Hypothalamus (tissue), 51 donors: ENCODE measurements around the gene XPO5.

Source experiments
- DNase-seq, 51 donors: peaks; one replicate each; lab custom pipeline; 2025; lab: John Stamatoyannopoulos, UW

XPO5 gene

DNA sequence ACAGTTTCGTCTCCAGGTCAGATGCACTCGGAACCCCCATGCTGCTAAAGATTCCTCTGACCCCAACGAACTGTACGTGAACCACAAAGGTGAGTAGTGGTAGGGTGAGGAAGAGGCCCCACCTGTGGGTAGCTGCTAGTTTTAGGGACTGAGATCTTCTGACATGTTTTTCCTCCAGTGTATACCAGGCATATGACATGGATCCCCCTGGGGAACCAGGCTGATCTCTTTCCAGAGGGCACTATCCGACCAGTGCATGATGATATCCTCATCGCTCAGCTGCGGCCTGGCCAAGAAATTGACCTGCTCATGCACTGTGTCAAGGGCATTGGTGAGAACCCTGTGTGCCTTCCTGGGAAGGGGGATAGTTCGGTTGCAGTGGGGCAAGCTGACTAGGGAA, 55.7 kb downstream of the XPO5 start:
- no peak for DNase-seq

DNA sequence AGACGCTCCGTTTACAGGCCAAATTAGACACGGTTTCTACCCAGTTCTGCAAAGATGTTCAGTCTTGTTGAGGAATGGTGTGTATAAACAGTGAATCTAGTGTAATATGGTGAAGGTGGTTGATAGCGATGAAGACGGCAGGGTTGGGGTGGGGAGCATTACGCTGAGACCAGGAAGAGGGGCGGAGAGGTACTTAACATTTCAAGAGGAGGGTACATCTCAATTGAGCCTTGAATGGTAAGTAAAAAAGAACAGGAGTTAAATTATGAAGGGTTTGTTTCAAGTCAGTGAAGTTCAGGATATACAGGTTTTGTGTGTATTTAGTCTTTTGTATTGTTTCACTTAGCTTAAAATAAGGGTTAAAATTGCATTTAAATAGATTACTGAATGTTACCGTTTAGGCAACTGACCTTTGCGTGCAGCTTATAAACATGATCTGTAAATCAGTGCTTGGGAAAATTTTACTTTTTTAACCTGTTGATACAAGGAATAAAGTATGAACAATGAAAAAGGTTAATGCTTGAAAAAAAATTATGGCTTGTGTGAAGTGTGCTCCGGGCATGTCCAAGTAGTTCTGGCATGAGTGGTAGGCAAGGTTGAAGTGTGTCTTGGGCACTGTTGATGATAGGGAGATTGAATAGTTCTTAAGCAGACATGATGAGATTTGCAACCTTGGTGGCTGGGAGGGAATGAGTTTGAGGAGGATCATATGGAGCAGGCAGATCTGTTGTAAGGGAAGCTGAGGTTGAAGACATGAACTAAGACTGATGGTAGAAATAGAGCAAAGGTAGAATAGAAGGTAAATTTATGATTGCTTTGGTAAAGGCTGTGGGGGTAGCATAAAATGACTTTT, 58.1 kb downstream of the XPO5 start:
- DNase-seq = no peak

DNA sequence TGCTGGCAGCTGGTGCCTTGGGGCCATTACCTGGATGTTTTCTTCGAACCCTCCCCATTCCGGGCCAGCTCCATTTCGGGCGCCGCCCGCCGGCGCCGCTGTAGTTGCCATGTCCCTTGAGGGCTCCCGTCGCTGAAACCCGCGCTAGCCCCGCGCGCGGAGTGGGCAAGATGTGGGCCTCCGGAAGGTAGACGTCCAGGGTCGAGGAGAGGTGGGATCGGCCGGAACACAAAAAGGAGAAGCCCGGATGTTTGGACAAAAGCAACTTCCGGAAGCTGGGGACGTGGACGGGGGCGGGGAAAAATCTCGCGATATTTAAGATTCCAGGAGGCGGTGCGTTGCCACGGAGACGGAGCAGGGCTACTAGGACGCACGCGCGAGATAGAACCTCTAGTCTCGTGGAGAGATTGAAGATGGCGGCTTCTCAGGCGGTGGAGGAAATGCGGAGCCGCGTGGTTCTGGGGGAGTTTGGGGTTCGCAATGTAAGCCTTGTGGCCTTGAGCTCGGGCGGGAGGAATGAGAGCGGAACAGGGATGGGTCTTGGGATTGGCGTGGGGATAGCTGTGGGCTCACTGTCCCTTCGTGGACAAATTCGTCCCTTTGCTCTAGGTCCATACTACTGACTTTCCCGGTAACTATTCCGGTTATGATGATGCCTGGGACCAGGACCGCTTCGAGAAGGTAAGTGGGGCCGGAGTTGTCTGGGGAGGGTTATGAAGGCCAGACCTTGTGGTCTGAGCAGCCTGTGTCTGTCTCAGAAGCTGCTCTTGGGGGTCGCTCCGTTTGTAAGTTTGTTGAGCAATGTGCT, 58.9 kb downstream of the XPO5 start, which contains the start of the genes POLR1C and YIPF3:
TSS of gene POLR1C (plus strand) at position 393 of the 808 bp plus-strand sequence. CDS start at position 414, 21 bp downstream.
TSS of gene YIPF3 (minus strand) at position 230 of the 808 bp plus-strand sequence. CDS start at position 111, 119 bp downstream.
- DNase-seq = peak; percentile 71 to 98 (median 94)

DNA sequence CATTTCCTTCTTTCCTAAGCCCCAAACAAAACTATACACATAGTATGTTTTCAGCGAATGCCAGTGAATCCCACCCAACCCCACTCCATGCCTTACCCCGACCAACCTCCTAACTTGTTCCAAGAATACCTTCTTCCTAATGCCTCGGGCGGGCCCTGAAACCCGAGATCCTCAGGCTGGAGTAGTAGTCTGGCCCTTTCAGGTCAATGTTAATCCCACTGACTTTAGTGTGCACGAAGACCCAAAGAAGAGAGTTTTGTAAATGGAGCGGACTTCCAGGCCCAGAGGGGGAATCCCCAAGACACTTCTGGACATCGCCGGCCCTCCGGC, 59.5 kb downstream of the XPO5 start:
- no peak for DNase-seq

DNA sequence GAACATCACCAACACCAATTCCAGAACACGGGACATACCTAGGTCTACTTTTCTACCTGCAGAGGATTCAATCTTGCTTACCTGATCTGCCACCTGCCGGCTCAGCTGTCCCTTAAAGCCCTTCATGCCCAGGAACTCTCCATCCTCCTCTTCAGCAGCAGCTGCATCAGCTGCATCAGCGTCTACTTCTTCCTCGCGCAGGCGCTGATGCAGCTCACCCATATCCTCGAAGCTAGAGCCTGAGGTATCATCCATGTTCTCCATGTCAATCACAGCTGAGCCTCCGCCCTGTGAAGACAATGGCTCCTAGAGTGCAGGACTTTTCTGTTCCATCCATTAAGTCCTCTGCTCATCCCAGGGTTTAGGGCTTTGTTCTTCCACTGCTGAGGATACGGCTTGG, 60.0 kb downstream of the XPO5 start:
- no peak for DNase-seq

DNA sequence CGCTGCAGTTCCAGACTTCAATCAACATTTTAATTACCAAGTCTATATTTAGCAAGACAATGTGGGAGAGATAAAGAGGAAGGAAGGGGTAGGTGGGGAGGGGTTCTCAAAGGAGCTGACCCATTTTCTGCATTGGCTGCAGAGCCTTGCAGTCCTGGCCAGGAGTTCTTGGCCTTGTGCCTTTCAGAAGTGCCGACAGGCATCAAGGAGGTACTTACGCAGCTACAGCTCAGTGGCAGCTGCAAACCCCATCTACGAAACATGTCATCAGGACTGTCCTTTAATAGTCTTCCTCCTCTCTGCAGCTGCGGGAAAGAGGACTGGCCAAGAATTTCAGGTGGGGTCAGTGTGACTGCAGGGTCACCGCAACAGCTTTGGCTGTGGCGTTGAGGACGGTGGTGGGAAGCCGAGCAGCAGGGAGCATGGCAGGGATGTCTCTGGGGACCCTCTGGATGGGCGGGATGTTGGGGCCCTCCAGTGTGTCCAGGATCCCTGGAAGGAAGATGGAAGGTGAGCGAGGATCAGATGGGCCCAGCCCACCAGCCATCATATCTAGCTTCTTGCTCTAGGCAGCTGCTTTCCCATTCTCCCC, 63.9 kb downstream of the XPO5 start:
- DNase-seq = no peak

DNA sequence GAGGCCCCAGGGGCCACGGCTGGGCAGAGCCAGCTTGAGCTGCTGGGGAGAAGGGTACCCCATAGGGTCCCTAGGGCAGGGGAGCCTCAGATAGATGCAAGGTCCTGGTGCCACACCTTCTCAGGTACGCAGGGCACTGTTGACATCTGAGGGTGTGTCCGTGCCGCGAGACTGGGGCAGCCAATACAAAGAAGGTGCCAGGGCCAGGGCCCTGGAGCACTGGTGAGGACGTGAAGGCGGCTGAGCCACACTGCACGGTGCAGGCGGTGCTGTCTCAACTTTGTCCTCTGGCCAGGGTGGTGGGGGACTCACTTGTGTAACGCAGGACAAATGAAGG, 65.0 kb downstream of the XPO5 start:
- no peak for DNase-seq

DNA sequence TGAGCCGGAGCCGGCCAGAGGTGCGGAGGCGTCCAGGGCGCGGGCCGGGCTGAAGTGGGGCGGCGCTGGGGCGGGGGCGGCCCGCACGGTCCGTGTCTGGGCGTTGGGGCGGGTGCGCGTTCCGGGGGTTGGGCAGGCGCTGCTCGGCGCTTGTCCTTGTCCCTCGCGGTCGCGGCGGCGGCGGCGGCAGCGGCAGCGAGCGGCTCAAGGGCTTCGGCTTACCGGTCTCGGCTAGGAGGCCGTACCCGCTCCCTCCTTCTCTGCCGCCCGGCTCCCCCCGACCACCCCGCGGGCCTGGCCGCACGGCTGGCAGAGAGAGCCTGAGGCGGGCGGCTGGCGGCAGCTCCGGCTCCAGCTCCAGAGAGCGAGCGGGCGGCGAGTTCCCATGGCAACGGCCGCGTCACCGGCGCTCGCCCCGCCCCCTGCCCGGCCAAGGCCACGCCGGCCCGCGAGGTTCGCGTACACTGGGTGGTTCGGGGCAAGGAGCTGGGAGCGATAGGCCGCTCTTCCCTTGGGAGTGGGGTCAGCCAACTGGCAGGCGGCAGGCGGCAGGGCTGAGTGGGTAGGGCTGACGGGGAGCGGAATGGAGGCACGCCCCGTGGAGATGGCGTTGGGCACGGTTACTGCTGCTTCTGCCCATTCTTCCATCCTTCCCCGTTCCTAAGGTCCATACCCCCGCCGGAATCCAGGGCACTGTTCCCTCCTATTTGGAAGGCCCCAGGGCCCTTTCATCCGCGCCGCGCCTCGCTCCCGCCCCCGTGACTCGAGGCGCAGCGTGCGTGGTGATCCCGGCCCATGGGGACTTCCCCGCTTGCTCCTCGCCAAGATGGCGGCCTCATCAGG, 65.6 kb downstream of the XPO5 start, which contains the start of gene LRRC73:
TSS of gene LRRC73 (minus strand) at position 363 of the 843 bp plus-strand sequence. CDS start 561 bp downstream, outside the sequence.
- peak in 49 of 51 donors; percentile 23 to 90 (median 76) for DNase-seq

DNA sequence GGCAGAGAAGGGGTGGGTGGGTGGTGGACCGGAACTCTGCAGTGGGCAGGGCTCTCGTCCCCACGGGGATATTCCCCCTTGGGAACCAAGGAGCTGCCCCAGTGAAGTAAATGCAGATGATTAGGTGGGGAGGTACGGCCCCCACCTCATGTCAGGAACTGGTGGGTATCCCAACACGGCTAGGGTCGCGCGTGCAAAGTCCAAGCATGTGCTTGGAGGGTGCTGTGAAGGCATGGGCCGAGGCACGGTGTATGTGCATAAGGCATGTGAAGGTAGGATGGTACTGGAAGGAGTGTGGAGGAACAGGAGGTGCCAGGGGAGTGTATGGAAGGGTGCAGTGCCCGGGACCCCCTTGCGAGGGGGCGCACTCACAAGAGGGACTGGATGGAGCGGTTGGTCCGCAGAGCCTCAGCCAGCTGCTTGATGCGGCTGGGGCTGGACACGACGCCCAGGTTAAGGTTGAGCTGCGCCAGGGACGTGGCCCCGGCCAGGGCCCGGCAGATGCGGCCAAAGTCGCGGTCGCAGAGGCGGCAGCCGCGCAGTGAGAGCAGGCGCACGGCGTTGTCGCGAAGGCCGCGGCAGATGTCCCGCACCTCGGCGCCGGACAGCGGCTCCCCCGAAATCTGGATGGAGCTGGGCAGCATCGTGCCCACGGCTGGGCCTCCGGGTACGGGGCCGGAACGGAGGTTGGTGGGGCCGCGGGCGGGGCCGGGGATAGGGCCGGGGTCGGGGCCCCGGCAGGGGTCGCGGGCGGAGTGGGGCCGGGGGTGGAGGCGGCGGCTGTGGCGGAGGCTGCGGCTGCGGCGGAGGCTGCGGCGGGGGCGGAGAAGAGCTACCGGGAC, 66.5 kb downstream of the XPO5 start:
- peak in 2 of 51 donors; percentile 38 to 49 for DNase-seq

DNA sequence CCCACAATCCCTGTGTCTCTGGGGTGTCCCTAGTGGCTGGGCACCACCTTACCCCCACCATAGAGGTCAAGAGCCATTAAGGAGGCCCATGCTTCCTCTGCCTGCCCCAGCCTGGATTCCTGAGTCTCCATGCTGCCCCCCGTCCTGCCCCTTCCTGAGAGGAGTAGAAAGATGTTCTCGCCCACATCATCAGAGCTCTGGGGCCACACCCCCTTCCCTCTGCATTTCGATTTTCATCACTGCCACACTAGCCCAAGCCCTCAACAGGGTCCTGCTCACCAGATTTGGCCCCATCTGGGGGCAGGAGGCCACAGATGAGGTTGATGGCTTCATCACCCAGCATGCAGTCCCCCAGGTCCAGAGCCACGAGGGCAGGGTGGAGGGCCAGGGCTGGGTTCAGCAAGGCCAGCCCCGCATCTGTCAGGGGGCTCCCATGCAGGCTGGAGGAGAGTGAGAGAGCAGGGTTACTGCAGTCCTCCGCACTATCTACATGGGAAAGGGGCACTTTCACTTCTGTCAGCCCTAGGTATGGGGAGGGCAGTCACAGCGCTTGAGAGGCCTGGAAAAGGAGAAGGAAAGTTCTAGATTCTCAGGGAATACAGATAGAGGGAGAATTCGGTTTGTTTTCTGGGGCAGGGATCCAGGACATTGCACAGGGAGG, 67.2 kb downstream of the XPO5 start:
- DNase-seq = no peak

DNA sequence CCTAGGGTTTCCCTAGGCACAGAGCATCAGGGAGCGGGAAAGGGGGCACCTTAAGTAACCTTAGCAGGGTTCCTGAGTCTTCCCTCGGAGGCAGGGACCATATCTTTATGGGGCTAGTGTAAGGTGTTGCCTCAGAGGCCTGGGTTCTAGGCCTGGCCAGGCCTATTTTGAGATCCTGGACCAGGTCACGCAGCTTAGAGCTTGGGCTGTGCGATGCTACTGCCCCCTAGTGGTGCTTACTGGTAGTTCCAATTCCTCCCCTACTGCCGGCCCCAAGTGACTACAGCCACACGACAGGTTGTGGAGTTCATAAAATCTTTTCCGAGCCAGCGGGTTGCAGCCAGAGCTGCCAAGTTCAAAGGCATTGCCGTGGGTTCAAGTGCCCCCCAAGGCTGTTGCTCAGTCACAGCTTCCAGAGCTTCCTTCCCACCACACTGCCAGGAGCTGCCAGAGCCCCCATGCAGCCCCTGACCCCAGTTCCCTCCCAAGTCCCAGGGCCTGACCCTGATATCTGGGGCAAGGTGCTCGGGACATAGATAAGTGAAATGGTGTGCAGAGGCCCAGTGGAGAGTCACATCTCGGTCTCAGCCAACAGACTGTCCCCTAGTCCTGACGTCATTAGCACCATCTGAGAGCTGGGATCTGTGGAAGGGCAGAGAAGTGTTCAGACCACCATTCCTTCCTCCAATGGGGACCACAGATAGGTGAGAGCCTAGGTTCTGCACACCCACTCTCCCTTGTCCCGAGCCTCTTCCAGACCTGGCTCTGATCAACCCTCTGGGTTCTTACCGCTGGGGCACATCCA, 69.0 kb downstream of the XPO5 start:
- peak in 48 of 51 donors; percentile 16 to 87 (median 60) for DNase-seq

DNA sequence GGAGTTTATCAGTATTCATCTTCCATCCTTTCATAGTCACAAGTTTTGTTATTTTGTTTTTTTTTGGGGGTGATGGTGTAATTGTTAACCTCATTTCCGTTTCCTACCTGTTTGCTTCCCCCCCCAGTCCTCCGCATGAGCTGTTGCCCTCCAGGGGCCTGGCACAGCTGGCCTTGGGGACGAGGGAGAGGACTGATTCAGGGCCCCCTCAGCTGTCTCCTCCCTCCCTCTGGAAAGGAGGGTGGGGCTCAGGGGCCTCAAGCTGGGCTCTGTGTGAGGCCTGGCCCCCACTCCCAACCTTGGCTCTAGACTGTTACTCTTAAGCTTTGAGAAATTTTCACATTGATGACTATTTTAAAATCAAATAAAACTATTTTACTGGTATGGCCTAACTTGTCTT, 69.7 kb downstream of the XPO5 start:
- DNase-seq = no peak

DNA sequence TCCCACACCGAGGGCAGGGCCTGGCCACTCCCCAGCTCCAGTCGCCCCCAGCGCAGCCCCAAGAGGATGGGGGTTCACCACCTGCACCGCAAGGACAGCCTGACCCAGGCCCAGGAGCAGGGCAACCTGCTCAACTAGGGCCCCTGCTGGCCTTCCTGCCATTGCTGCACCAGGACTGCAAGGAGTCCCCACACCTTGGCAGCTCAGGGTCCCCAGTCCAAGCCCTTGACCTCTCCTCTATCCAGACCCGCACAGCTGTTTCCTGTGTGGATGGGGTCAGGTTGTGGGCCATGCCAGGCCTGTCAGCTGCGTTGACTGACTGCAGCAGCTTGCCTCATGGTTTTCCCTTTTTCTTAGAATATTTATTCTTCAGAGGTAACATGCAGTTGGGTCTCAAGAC, 70.1 kb downstream of the XPO5 start:
- DNase-seq = no peak

DNA sequence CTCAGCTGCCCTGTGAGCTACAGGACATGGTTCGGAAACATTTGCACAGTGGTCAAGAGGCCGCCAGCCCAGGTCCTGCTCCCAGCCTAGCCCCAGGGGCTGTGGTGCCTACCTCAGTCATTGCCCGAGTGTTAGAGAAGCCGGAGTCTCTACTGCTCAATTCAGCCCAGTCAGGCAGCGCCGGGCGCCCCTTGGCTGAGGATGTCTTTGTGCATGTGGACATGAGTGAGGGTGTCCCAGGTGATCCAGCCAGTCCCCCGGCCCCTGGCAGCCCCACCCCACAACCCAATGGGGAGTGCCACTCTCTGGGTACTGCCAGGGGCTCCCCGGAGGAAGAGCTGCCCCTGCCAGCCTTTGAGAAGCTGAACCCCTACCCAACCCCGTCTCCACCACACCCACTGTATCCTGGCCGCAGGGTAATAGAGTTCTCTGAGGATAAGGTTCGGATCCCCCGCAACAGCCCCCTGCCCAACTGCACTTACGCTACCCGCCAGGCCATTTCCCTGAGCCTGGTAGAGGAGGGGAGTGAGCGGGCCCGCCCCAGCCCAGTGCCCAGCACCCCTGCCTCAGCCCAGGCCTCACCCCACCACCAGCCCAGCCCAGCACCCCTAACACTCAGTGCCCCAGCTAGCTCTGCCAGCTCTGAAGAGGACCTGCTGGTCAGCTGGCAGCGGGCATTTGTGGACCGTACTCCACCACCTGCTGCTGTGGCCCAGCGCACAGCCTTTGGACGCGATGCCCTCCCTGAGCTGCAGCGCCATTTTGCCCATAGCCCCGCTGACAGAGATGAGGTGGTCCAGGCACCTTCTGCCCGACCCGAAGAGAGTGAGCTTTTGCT, 70.9 kb downstream of the XPO5 start:
- DNase-seq = no peak

DNA sequence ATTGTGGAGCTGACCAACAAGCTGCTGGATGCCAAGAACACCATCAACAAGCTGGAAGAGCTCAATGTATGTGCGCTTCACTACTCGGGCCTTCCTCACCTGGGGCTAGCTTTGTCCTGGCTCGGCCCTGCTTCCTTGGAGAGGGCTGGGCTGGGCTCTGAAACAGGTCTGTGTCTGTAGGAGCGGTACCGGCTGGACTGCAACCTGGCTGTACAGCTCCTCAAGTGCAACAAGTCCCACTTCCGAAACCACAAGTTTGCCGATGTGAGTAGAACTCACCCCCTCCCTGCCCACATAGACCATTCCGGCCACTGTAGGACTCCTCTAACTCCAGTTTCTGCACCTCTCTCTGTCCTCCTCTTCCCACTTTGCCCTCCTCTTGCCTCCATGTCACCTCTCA, 72.4 kb downstream of the XPO5 start:
- no peak for DNase-seq

DNA sequence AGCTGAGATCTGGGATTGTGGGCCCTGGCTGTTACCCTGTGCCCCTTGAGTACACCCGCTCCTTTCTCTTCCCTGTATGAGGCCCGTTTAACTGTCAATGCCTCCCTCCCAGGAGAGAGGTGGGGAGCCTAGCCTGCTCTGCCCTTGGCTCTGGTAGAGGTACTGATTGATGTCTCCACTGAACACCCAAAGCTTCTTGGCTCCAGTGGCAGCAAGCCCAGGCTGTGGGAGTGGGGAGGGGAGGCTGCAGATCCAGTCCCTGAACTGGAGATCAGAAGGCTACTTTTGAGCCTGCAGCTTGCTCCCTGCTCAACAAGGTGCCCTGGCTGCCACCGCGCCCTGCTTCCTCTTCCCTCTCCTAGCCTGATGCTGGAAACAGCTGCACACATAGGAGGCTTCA, 73.2 kb downstream of the XPO5 start:
- DNase-seq = no peak

DNA sequence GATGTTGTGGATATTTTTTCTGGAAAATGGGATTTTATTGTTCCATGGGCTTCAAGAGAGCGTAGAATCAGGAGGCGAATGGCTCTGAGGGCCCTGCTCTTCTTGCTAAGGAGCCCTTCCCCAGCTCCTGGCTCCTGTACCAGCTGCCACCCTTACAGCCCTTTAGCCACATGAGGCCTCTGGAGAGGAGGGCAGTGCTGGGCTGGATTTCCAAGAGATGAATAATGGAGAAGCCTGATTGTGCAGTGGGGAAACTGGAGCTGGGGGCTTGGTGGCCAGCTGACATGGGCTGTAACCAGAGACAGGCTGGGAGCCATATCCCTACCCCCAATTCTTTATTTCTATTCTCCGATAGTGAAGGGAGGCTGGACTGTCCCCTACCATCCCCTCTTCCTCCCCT, 74.9 kb downstream of the XPO5 start:
- DNase-seq = no peak
